HG02840 (cell line): ENCODE results near the gene CAMLG.
"Not testable (repeated sequence)": the region's sequence is repeated elsewhere in the genome, so short reads cannot be mapped to it uniquely, and the experiment has no call there.

ENCODE experiments used
- ATAC-seq: cut with Tn5 transposase; IDR thresholded peaks from one replicate; pipeline ENCODE4 v1.9.1; 2021; ENCODE audit warnings: mild to moderate bottlenecking, moderate library complexity, moderate number of reproducible peaks; ENCODE audit not compliant: unreplicated experiment, low FRiP score

The CAMLG gene

GRCh38 chr5:134738133-134738962 lies at the start of gene CAMLG:
CAMLG (plus strand) TSS chr5:134738548; CDS start chr5:134738621, 73 bp downstream.
- ATAC-seq: peak; percentile 96

- ATAC-seq: not testable (repeated sequence)
Observed at GRCh38 chr5:134690144-134690543, 48.2 kb upstream of the CAMLG start.

- no peak for ATAC-seq
Observed at GRCh38 chr5:134692722-134693121, 45.6 kb upstream of the CAMLG start.

- ATAC-seq: no peak
Observed at GRCh38 chr5:134708301-134708700, 30.0 kb upstream of the CAMLG start.

- no peak for ATAC-seq
Observed at GRCh38 chr5:134714120-134714519, 24.2 kb upstream of the CAMLG start.

GRCh38 chr5:134714541-134714940 lies 23.8 kb upstream of the CAMLG start:
- no peak for ATAC-seq

- ATAC-seq: not testable (repeated sequence)
Observed at GRCh38 chr5:134715466-134715865, 22.9 kb upstream of the CAMLG start.

- no peak for ATAC-seq
Observed at GRCh38 chr5:134724872-134725271, 13.5 kb upstream of the CAMLG start.

- ATAC-seq: no peak
Observed at GRCh38 chr5:134732819-134733218, 5.5 kb upstream of the CAMLG start.

GRCh38 chr5:134735243-134735642 lies 3.1 kb upstream of the CAMLG start:
- no peak for ATAC-seq

GRCh38 chr5:134736173-134736812 lies 2.1 kb upstream of the CAMLG start:
- no peak for ATAC-seq

- ATAC-seq: no peak
Observed at GRCh38 chr5:134738963-134739661, 764 bp downstream of the CAMLG start.

- ATAC-seq: no peak
Observed at GRCh38 chr5:134741052-134741451, 2.7 kb downstream of the CAMLG start.

- no peak for ATAC-seq
Observed at GRCh38 chr5:134742134-134742533, 3.8 kb downstream of the CAMLG start.

GRCh38 chr5:134749415-134749814 lies 11.1 kb downstream of the CAMLG start:
- no peak for ATAC-seq

- no peak for ATAC-seq
Observed at GRCh38 chr5:134758176-134758503, 19.8 kb downstream of the CAMLG start.

GRCh38 chr5:134758504-134759341 lies 20.4 kb downstream of the CAMLG start, which contains the start of gene DDX46:
DDX46 (plus strand) TSS chr5:134758779; CDS start chr5:134758939, 160 bp downstream.
- peak; percentile 91 for ATAC-seq

GRCh38 chr5:134767528-134768291 lies 29.4 kb downstream of the CAMLG start:
- not testable (repeated sequence) for ATAC-seq

- no peak for ATAC-seq
Observed at GRCh38 chr5:134769206-134769605, 30.9 kb downstream of the CAMLG start.
